ENCODE results near the gene MTCL1. TPM values are rescaled to one million over a fixed set of nuclear protein-coding genes. Genes with fewer than 3 reads are reported as not detected.

The MTCL1 gene
- total RNA-seq, 1 experiment from 2014 or later: 22.7 TPM

DNA sequence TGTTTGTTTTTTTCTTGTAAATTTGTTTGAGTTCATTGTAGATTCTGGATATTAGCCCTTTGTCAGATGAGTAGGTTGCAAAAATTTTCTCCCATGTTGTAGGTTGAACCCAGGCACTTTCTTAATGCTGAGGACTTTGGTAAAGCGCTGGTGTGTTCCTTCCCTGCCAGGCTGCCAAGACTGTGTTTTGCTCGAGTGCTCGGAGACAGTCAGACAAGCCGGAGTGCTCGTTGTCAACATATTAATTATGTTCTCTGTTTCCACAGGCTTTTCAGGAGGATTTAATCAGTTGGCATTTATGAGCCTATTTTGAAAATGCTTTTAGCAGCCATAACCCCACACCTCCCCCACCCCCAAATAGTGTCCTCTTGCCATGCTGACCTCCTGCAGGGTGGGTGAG lies 6.4 kb downstream of the MTCL1 start:
- no peaks in the 10 kb centered on the region for H4K20me1 ChIP-seq (ENCODE audit: insufficient read depth)
- ChIA-PET POLR2A (no interaction called here), CTCF (no interaction called here), RAD21 (ENCODE audit: low non-redundant PET in 1 of 2, low total read pairs in 2 of 2, uncharacterized antibody in 2 of 2, unreplicated experiment in 2 of 2) (no interaction called here)
- H3K27me3 ChIP-seq (ENCODE audit: insufficient read depth, low read length): no peaks in the 10 kb centered on the region
- H3K4me3 ChIP-seq (replicated peaks in 1 of 2; ENCODE audit: low read depth in 1 of 2, low read length in 2 of 2): no peak overlapping the region
- H3K36me3 ChIP-seq (ENCODE audit: control insufficient read depth in 1 of 2, insufficient read depth in 2 of 2, low read length in 2 of 2): no peaks in the 10 kb centered on the region; a peak in 1 of 4 replicates
- no TSS peak for BruUV-seq (replicated peaks)
- H3K79me2 ChIP-seq (ENCODE audit: insufficient read depth, low read length): peaks cover 75% of the 10 kb centered on the region
- H2AFZ ChIP-seq (ENCODE audit: low read depth, low read length, poor library complexity, severe bottlenecking): no peak overlapping the region
- no peak overlapping the region for H3K4me2 ChIP-seq (ENCODE audit: low read length)
- H3K9me3 ChIP-seq (ENCODE audit: control insufficient read depth in 1 of 2, insufficient read depth in 1 of 2, low read depth in 1 of 2, low read length in 2 of 2): no peaks in the 10 kb centered on the region
- H3K27ac ChIP-seq (ENCODE audit: low read depth, low read length): no peak overlapping the region
- peaks cover 4 to 10% of the 10 kb centered on the region in 2 experiments; a peak in 3 of 4 replicates for H3K4me1 ChIP-seq (ENCODE audit: control insufficient read depth in 1 of 2, insufficient read depth in 2 of 2, low read length in 2 of 2)
- intact Hi-C loops (cut with micrococcal nuclease): no loop called here
- TF ChIP-seq SIN3A (IDR thresholded peaks at IDR 0.05; ENCODE audit: low read depth) (no peak), JUND (IDR thresholded peaks at IDR 0.05) (no peak), CBX3 (IDR thresholded peaks at IDR 0.05; ENCODE audit: low read depth) (no peak)
- H3K9me2 ChIP-seq (ENCODE audit: insufficient read depth): no peaks in the 10 kb centered on the region
- no peak for ATAC-seq
- H3K9ac ChIP-seq (ENCODE audit: low read length): no peak overlapping the region
- DNase-seq (ENCODE audit: low read depth, low spot score): no peak

DNA sequence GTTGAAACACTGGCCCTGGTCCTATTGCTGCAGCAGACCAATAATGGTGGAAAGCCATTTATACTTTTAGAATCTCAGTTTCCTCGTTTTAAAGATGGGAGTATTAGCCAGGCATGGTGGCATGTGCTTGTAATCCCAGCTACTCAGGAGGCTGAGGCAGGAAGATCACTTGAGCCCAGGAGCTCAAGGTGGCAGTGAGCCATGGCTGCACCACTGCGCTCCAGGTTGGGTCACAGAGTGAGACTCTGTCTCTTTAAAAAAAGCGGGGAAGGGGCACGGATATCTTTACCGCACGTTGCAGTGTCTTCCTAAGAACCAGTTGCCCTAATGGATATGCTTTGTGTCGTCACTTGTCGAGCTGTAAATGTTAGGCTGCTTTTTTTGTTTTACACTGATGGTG lies 8.3 kb downstream of the MTCL1 start:
- no peaks in the 10 kb centered on the region for H3K9me2 ChIP-seq (ENCODE audit: insufficient read depth)
- no peak overlapping the region for H3K4me3 ChIP-seq (replicated peaks in 1 of 2; ENCODE audit: low read depth in 1 of 2, low read length in 2 of 2)
- ChIA-PET CTCF (no interaction called here), RAD21 (ENCODE audit: low non-redundant PET in 1 of 2, low total read pairs in 2 of 2, uncharacterized antibody in 2 of 2, unreplicated experiment in 2 of 2) (no interaction called here), POLR2A (interaction anchor here (1.0 kb wide), 1 partner anchor 8 kb away, joined by 3 read pairs; no protein-coding TSS in a partner anchor)
- H3K27ac ChIP-seq (ENCODE audit: low read depth, low read length): no peak overlapping the region
- no peaks in the 10 kb centered on the region for H3K27me3 ChIP-seq (ENCODE audit: insufficient read depth, low read length)
- no peaks in the 10 kb centered on the region; a peak in 1 of 4 replicates for H3K4me1 ChIP-seq (ENCODE audit: control insufficient read depth in 1 of 2, insufficient read depth in 2 of 2, low read length in 2 of 2)
- H2AFZ ChIP-seq (ENCODE audit: low read depth, low read length, poor library complexity, severe bottlenecking): no peak overlapping the region
- no peak overlapping the region for H3K9ac ChIP-seq (ENCODE audit: low read length)
- ATAC-seq (no peak), DNase-seq (ENCODE audit: low read depth, low spot score) (no peak)
- no TSS peak for BruUV-seq (replicated peaks)
- TF ChIP-seq SRF (IDR thresholded peaks at IDR 0.05; ENCODE audit: low read depth) (no peak), EZH2 (IDR thresholded peaks at IDR 0.05) (no peak), SP1 (IDR thresholded peaks at IDR 0.05; ENCODE audit: low read depth) (no peak), CBX3 (IDR thresholded peaks at IDR 0.05; ENCODE audit: low read depth) (no peak), YY1 (IDR thresholded peaks at IDR 0.05; ENCODE audit: extremely low read depth, insufficient replicate concordance, low read depth, low read length) (no peak), POLR2AphosphoS5 (IDR thresholded peaks at IDR 0.05; ENCODE audit: low read depth, low read length) (no peak), EGR1 (IDR thresholded peaks at IDR 0.05; ENCODE audit: low read depth) (no peak), EZH2phosphoT487 (IDR thresholded peaks at IDR 0.05; ENCODE audit: borderline replicate concordance) (no peak), ELF1 (IDR thresholded peaks at IDR 0.05; ENCODE audit: borderline replicate concordance, low read depth) (no peak), CEBPB (IDR thresholded peaks at IDR 0.05; ENCODE audit: low read depth) (no peak), RAD21 (IDR thresholded peaks at IDR 0.05; ENCODE audit: low read depth) (no peak), ZFX (IDR thresholded peaks at IDR 0.05) (no peak), ZNF274 (IDR thresholded peaks at IDR 0.05; ENCODE audit: low read depth, low read length) (no peak)
- TF ChIP-seq, protein P1, sequence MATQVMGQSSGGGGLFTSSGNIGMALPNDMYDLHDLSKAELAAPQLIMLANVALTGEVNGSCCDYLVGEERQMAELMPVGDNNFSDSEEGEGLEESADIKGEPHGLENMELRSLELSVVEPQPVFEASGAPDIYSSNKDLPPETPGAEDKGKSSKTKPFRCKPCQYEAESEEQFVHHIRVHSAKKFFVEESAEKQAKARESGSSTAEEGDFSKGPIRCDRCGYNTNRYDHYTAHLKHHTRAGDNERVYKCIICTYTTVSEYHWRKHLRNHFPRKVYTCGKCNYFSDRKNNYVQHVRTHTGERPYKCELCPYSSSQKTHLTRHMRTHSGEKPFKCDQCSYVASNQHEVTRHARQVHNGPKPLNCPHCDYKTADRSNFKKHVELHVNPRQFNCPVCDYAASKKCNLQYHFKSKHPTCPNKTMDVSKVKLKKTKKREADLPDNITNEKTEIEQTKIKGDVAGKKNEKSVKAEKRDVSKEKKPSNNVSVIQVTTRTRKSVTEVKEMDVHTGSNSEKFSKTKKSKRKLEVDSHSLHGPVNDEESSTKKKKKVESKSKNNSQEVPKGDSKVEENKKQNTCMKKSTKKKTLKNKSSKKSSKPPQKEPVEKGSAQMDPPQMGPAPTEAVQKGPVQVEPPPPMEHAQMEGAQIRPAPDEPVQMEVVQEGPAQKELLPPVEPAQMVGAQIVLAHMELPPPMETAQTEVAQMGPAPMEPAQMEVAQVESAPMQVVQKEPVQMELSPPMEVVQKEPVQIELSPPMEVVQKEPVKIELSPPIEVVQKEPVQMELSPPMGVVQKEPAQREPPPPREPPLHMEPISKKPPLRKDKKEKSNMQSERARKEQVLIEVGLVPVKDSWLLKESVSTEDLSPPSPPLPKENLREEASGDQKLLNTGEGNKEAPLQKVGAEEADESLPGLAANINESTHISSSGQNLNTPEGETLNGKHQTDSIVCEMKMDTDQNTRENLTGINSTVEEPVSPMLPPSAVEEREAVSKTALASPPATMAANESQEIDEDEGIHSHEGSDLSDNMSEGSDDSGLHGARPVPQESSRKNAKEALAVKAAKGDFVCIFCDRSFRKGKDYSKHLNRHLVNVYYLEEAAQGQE (IDR thresholded peaks at IDR 0.05; ENCODE audit: low read depth): no peak
- TF ChIP-seq, protein P2, sequence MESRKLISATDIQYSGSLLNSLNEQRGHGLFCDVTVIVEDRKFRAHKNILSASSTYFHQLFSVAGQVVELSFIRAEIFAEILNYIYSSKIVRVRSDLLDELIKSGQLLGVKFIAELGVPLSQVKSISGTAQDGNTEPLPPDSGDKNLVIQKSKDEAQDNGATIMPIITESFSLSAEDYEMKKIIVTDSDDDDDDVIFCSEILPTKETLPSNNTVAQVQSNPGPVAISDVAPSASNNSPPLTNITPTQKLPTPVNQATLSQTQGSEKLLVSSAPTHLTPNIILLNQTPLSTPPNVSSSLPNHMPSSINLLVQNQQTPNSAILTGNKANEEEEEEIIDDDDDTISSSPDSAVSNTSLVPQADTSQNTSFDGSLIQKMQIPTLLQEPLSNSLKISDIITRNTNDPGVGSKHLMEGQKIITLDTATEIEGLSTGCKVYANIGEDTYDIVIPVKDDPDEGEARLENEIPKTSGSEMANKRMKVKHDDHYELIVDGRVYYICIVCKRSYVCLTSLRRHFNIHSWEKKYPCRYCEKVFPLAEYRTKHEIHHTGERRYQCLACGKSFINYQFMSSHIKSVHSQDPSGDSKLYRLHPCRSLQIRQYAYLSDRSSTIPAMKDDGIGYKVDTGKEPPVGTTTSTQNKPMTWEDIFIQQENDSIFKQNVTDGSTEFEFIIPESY (IDR thresholded peaks at IDR 0.05; ENCODE audit: extremely low read depth, insufficient replicate concordance, low read length): no peak
- TF ChIP-seq, protein P3, sequence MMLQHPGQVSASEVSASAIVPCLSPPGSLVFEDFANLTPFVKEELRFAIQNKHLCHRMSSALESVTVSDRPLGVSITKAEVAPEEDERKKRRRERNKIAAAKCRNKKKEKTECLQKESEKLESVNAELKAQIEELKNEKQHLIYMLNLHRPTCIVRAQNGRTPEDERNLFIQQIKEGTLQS (IDR thresholded peaks at IDR 0.05): no peak
- H3K36me3 ChIP-seq (ENCODE audit: control insufficient read depth in 1 of 2, insufficient read depth in 2 of 2, low read length in 2 of 2): no peaks in the 10 kb centered on the region; a peak in 1 of 4 replicates
- no peaks in the 10 kb centered on the region for H4K20me1 ChIP-seq (ENCODE audit: insufficient read depth)
- peaks cover 60% of the 10 kb centered on the region for H3K79me2 ChIP-seq (ENCODE audit: insufficient read depth, low read length)
- intact Hi-C loops (cut with micrococcal nuclease): no loop called here
- H3K4me2 ChIP-seq (ENCODE audit: low read length): no peak overlapping the region
- no peaks in the 10 kb centered on the region for H3K9me3 ChIP-seq (ENCODE audit: control insufficient read depth in 1 of 2, insufficient read depth in 1 of 2, low read depth in 1 of 2, low read length in 2 of 2)

Measured in HCT116 (cell line).